Measurements from ENCODE around the gene RIN2. TPM values are rescaled to one million over a fixed set of nuclear protein-coding genes. Genes with fewer than 3 reads are reported as not detected.
"Not testable (repeated sequence)": the region's sequence is repeated elsewhere in the genome, so short reads cannot be mapped to it uniquely, and the experiment has no call there.

RIN2 gene
- total RNA-seq, 1 experiment from 2014 or later: 19.0 TPM

DNA sequence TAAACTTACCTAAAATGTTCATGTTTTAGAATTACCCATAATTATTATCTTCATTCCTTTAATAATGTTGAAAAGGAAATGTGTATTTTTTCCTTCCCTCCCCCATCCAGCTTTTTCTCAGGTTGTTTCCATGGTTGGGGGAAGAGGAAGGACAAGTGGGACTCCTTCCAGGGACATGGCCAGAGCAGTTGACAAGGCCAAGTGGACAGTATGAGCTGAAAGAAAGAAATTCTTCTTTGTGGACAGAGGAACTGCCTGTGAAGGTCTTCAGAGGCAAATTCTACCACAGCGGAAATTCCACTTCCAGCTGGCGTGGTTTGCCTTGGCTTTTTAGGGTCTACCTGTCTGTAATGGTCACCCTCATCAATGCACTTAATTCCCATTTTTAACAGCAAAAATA, 33.8 kb downstream of the RIN2 start:
- Histone ChIP-seq H3K36me3 (no peaks in the 10 kb centered on the region; the same call in 1 of the 2 replicates), H3K27ac (no peak overlapping the region), H3K4me3 (no peak overlapping the region), H3K4me1 (replicated peaks) (peaks cover 1% of the 10 kb centered on the region), H3K9me3 (replicated peaks) (0 out of 2 replicates have a peak, but pooled peaks cover 2% of the 10 kb centered on the region), H3K27me3 (replicated peaks) (no peaks in the 10 kb centered on the region)
- no peak for DNase-seq (ENCODE audit: low read depth in 1 of 2, low spot score in 2 of 2)

DNA sequence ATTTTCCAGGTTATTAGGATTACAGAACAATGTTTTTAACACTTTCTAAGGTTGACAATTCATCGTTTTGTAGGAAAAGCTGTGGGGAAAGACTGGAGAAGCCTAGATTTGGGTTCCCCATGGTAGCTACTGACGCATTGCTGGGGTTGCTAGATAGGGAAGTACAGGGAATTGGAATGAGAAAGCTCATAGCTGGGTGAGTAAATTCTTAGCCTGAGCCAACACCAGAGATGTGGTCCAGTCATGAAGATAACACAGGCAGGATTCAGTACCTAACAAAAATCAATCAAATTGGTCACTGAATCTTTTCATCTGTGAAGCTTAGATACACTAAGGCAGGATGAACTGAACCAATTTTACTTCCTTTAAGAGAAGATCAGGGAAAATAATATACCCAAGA, 35.7 kb downstream of the RIN2 start:
- H3K4me1 ChIP-seq (replicated peaks): no peaks in the 10 kb centered on the region
- H3K9me3 ChIP-seq (replicated peaks): no peaks in the 10 kb centered on the region
- H3K36me3 ChIP-seq: no peaks in the 10 kb centered on the region; the same call in 1 of the 2 replicates
- H3K27me3 ChIP-seq (replicated peaks): no peaks in the 10 kb centered on the region
- H3K27ac ChIP-seq: no peak overlapping the region
- no peak for DNase-seq (ENCODE audit: low read depth in 1 of 2, low spot score in 2 of 2)
- H3K4me3 ChIP-seq: no peak overlapping the region

DNA sequence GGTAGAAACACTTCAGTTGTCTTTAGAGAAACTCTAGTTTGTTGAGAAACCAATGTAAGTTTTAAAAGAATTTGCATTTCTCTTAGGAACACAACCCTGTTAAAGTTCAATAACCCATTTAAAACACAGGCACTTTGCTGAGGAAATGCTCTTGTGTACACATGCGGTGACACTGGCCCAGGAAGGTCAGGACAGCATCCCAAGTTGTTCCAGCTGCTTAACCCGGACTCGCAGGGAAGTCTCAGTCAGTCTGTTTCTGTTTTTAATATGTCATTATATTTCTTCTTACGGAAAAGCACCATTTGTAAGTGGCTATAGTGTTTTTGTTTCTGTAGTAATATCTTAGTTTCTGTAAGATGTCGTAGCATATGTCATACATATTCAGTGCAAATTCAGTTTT, 36.9 kb downstream of the RIN2 start:
- Histone ChIP-seq H3K27me3 (replicated peaks) (no peaks in the 10 kb centered on the region), H3K36me3 (no peaks in the 10 kb centered on the region; the same call in 1 of the 2 replicates), H3K4me1 (replicated peaks) (no peaks in the 10 kb centered on the region), H3K9me3 (replicated peaks) (no peaks in the 10 kb centered on the region), H3K4me3 (no peak overlapping the region), H3K27ac (no peak overlapping the region)
- DNase-seq (ENCODE audit: low read depth in 1 of 2, low spot score in 2 of 2): no peak

DNA sequence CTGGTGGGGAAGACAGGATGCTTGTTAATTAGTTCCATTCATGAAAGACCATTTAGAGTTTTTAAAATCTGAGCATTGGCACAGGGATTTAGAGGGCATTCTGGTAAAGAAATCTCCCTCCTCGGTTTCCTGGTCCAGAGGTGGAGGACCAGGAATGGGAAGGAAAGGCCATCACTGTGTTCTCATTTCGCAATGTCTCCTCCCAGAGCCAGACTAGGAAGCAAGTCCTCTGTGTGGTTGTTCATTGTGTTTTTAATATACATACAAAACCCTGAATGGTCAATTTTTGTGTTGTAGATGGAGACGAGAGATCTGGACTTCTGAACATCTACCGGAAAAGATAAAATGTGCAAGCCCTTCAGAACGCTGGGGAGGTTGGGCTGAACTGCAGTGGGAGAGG, 41.3 kb downstream of the RIN2 start:
- Histone ChIP-seq H3K36me3 (no peaks in the 10 kb centered on the region; the same call in 1 of the 2 replicates), H3K27me3 (replicated peaks) (no peaks in the 10 kb centered on the region), H3K4me3 (no peak overlapping the region)

GRCh38 chr20:19802099-19802491, 44.0 kb downstream of the RIN2 start:
- Histone ChIP-seq H3K9me3 (replicated peaks) (no peaks in the 10 kb centered on the region), H3K4me3 (no peak overlapping the region), H3K4me1 (replicated peaks) (no peaks in the 10 kb centered on the region), H3K36me3 (no peaks in the 10 kb centered on the region), H3K27me3 (replicated peaks) (no peaks in the 10 kb centered on the region), H3K27ac (no peak overlapping the region)
- no peak for DNase-seq (ENCODE audit: low read depth in 1 of 2, low spot score in 2 of 2)

More for the DNA sequence above, 41.3 kb downstream of the RIN2 start:
- no peak for DNase-seq (ENCODE audit: low read depth in 1 of 2, low spot score in 2 of 2)
- H3K4me1 ChIP-seq (replicated peaks): no peaks in the 10 kb centered on the region
- no peak overlapping the region for H3K27ac ChIP-seq
- no peaks in the 10 kb centered on the region for H3K9me3 ChIP-seq (replicated peaks)

GRCh38 chr20:19802492-19803158, 44.6 kb downstream of the RIN2 start:
- H3K9me3 ChIP-seq (replicated peaks): no peaks in the 10 kb centered on the region
- DNase-seq (ENCODE audit: low read depth in 1 of 2, low spot score in 2 of 2): no peak
- no peaks in the 10 kb centered on the region for H3K4me1 ChIP-seq (replicated peaks)
- H3K4me3 ChIP-seq: no peak overlapping the region
- no peak overlapping the region for H3K27ac ChIP-seq
- no peaks in the 10 kb centered on the region for H3K36me3 ChIP-seq
- no peaks in the 10 kb centered on the region for H3K27me3 ChIP-seq (replicated peaks)

GRCh38 chr20:19806276-19806675, 48.2 kb downstream of the RIN2 start:
- not testable (repeated sequence) for H3K27ac ChIP-seq; DNase-seq (ENCODE audit: low read depth in 1 of 2, low spot score in 2 of 2); H3K9me3 ChIP-seq (replicated peaks); H3K4me1 ChIP-seq (replicated peaks); H3K27me3 ChIP-seq (replicated peaks); H3K36me3 ChIP-seq; H3K4me3 ChIP-seq

DNA sequence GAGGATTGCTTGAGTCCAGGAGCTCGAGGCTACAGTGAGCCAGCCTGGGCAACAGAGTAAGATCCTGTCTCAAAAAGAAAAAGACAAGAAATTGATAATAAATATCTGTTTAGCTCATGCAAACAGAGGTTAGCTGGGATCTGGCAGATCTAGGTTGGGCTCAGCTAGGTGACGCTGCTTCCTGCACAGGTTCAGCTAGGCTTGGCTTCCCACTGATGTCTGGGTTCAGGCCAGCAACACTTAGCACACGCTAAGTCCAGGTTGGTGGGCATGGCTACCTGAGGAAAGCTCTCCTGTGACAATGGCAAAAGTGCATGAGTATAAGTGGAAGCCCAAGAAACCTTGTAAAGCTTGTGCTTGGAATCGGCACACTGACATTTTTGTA, 48.7 kb downstream of the RIN2 start:
- H3K27me3 ChIP-seq (replicated peaks): no peaks in the 10 kb centered on the region
- DNase-seq (ENCODE audit: low read depth in 1 of 2, low spot score in 2 of 2): no peak
- H3K4me3 ChIP-seq: no peak overlapping the region
- H3K27ac ChIP-seq: no peak overlapping the region
- H3K9me3 ChIP-seq (replicated peaks): no peaks in the 10 kb centered on the region
- peaks cover 9% of the 10 kb centered on the region for H3K4me1 ChIP-seq (replicated peaks)
- H3K36me3 ChIP-seq: no peaks in the 10 kb centered on the region

GRCh38 chr20:19807191-19807945, 49.3 kb downstream of the RIN2 start:
- no peak for DNase-seq (ENCODE audit: low read depth in 1 of 2, low spot score in 2 of 2)
- no peak overlapping the region for H3K27ac ChIP-seq

More at GRCh38 chr20:19807191-19807945, 49.3 kb downstream of the RIN2 start:
- Histone ChIP-seq H3K27me3 (replicated peaks) (no peaks in the 10 kb centered on the region), H3K4me3 (no peak overlapping the region), H3K9me3 (replicated peaks) (no peaks in the 10 kb centered on the region), H3K36me3 (no peaks in the 10 kb centered on the region), H3K4me1 (replicated peaks) (peaks cover 15% of the 10 kb centered on the region)

Measured in SJSA1 (cell line).